ENCODE data around the gene UNC5B.

- no peak for TF ChIP-seq EZH2 (IDR thresholded peaks at IDR 0.05; ENCODE audit: borderline replicate concordance, low read depth, low read length, poor library complexity, severe bottlenecking)
- TF ChIP-seq CTCF (conservative IDR thresholded peaks at IDR 0.05; ENCODE audit: low read depth, low read length), result no peak
Observed at GRCh38 chr10:71330789-71331404, 118.5 kb downstream of the UNC5B start.

Data from A673 (cell line).